ENCODE results near the gene CNTN5.

Gene CNTN5

GRCh38 chr11:99535406-99535805 is 514.7 kb downstream of the CNTN5 start:
- Mint-ChIP-seq H3K4me1 (no peaks in the 10 kb centered on the region), H3K9me3 (peaks cover 6 to 27% of the 10 kb centered on the region in 2 donors), H3K27me3 (no peaks in the 10 kb centered on the region), H3K27ac (no peak overlapping the region), H3K4me3 (no peak overlapping the region)
- DNase-seq (no peak), ATAC-seq (no peak)

DNA sequence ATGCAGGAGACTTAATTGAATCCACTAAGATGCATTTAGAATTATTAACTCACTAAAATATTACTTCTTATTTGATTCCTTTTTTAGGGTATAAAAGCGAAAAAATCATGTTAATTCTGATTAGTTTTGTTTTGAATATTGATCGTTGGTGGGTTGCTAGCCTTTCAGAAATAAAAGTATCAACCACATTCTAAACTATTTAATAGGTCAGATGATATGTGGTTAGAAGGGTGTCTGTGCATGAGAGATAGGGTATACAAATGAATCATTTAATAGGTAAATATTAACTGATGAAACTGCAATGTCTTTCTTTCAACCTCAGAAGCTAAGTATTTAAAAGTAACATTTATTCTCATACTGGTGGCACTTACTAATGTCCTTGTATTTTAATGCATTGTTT is 515.1 kb downstream of the CNTN5 start:
- ATAC-seq (no peak), DNase-seq (no peak)
- no peaks in the 10 kb centered on the region for H3K4me1 Mint-ChIP-seq
- peaks cover 6 to 23% of the 10 kb centered on the region in 2 donors for H3K9me3 Mint-ChIP-seq
- H3K27me3 Mint-ChIP-seq = no peaks in the 10 kb centered on the region
- H3K27ac Mint-ChIP-seq = no peak overlapping the region
- no peak overlapping the region for H3K4me3 Mint-ChIP-seq

- H3K4me1 Mint-ChIP-seq = no peaks in the 10 kb centered on the region
- H3K27ac Mint-ChIP-seq = no peak overlapping the region
- no peaks in the 10 kb centered on the region for H3K27me3 Mint-ChIP-seq
- peaks cover 6 to 13% of the 10 kb centered on the region in 2 donors for H3K9me3 Mint-ChIP-seq
- DNase-seq (no peak), ATAC-seq (no peak)
- H3K4me3 Mint-ChIP-seq = no peak overlapping the region
These were observed 516.9 kb downstream of the CNTN5 start for GRCh38 chr11:99537681-99538080.

DNA sequence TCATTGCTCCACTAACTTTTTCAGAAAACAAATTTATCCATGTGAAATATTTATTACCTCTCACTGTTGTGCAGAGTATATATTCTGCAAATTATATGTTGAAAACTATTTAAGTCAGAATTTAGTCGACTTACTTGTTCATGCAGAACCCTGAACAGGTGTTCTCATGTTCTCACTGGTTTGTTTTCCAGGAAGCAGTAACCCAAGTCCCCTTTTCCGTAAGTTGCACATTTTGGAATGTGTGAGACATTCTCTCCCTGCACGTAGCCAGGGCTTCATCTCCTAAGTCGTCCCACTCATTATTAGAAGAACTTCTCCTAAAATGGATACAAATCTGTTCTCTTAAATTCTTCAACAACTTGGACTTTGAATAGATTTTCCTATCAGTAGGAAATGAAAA is 524.9 kb downstream of the CNTN5 start:
- H3K4me3 Mint-ChIP-seq = no peak overlapping the region
- no peaks in the 10 kb centered on the region for H3K27me3 Mint-ChIP-seq
- H3K27ac Mint-ChIP-seq = no peak overlapping the region
- no peaks in the 10 kb centered on the region for H3K4me1 Mint-ChIP-seq
- no peak for ATAC-seq
- H3K9me3 Mint-ChIP-seq = peaks cover 7 to 11% of the 10 kb centered on the region in 2 donors
- no peak for DNase-seq

DNA sequence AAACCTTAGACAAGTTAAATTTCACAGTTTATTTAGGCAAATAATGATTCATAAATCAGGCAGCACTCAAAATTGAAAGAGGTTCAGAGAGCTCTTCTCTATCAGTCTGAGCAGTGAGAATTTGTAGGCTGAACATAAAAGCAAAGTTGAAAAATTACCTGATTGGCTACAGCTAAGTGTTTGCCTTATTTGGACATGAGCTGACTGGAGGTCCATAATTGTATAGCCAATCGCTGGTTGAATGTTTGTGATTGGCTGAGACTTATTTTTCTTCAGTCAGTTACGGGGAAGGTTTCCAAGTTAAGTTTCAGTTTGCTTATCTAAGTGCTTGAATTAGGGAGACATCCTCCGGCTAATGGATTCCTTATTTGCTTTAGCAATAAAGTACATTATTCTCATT is 527.5 kb downstream of the CNTN5 start:
- Mint-ChIP-seq H3K27me3 (no peaks in the 10 kb centered on the region), H3K4me3 (no peak overlapping the region), H3K27ac (no peak overlapping the region), H3K9me3 (peaks cover 7 to 11% of the 10 kb centered on the region in 2 donors), H3K4me1 (no peaks in the 10 kb centered on the region)
- no peak for DNase-seq
- no peak for ATAC-seq

- H3K9me3 Mint-ChIP-seq = no peaks in the 10 kb centered on the region
- ATAC-seq (no peak), DNase-seq (no peak)
- no peaks in the 10 kb centered on the region for H3K27me3 Mint-ChIP-seq
- no peak overlapping the region for H3K4me3 Mint-ChIP-seq
- no peaks in the 10 kb centered on the region for H3K4me1 Mint-ChIP-seq
- no peak overlapping the region for H3K27ac Mint-ChIP-seq
These were observed 533.6 kb downstream of the CNTN5 start for GRCh38 chr11:99554232-99554903.

DNA sequence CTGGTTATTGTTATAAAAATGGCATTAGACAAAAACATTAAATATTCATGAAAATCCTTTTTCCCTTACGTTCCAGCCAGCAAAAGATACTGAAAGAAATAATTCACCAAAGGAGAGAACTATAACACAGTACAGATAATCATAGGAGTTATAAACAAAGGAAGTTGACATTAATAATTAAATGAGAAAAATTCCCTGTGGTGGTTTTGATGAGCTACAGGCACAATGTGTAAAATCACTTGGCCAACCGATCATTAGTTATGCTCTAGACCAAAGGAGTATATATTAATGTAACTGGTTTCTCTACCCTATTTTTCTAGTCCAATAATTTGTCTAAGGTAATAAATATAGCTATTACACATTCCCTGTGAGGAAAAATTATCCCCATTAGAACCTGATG is 534.7 kb downstream of the CNTN5 start:
- Mint-ChIP-seq H3K4me1 (no peaks in the 10 kb centered on the region), H3K27ac (no peak overlapping the region), H3K9me3 (no peaks in the 10 kb centered on the region), H3K4me3 (no peak overlapping the region), H3K27me3 (no peaks in the 10 kb centered on the region)
- no peak for DNase-seq
- no peak for ATAC-seq

- H3K4me3 Mint-ChIP-seq = no peak overlapping the region
- no peak for ATAC-seq
- H3K9me3 Mint-ChIP-seq = peaks cover 4 to 5% of the 10 kb centered on the region in 2 donors
- no peak for DNase-seq
- no peaks in the 10 kb centered on the region for H3K27me3 Mint-ChIP-seq
- no peak overlapping the region for H3K27ac Mint-ChIP-seq
- H3K4me1 Mint-ChIP-seq = no peaks in the 10 kb centered on the region
These were observed 544.6 kb downstream of the CNTN5 start for GRCh38 chr11:99565333-99565732.

DNA sequence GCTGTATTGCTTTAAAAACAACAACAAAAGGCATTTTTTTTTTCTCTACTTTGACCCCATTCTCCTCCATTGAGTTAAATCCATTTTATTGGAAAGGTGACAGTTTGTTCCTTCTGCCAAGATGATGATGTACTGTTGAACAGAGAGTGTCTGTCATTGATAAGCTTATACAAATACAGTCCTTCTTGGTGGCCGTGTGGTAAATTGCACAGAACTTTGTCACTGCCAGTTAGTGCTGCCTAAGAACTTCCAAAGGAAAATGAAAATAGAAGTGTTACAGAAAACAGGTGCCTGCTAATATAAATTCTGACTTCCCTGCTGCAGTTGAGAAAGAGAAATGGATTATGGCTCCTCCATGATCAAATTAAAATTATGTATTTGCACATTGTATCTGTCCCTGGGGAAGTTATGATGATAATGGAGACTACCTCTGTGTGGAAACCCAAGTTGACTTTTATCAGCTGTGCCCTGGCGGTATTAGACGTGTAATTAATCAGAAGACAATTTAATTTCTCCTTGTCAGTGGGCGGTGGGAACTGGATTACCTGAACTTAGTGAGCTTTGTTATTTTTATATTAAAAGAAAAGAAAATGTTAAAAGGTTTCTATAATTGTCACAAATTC is 546.7 kb downstream of the CNTN5 start:
- peaks cover 0 to 5% of the 10 kb centered on the region in 2 donors for H3K9me3 Mint-ChIP-seq
- no peak for DNase-seq
- H3K27ac Mint-ChIP-seq = no peak overlapping the region
- ATAC-seq = no peak
- H3K4me1 Mint-ChIP-seq = no peaks in the 10 kb centered on the region
- H3K4me3 Mint-ChIP-seq = no peak overlapping the region
- H3K27me3 Mint-ChIP-seq = no peaks in the 10 kb centered on the region

GRCh38 chr11:99568808-99569207 is 548.1 kb downstream of the CNTN5 start:
- Mint-ChIP-seq H3K4me3 (no peak overlapping the region), H3K27ac (no peak overlapping the region), H3K27me3 (no peaks in the 10 kb centered on the region), H3K4me1 (no peaks in the 10 kb centered on the region), H3K9me3 (peaks cover 0 to 5% of the 10 kb centered on the region in 2 donors)
- ATAC-seq = no peak
- DNase-seq = no peak

DNA sequence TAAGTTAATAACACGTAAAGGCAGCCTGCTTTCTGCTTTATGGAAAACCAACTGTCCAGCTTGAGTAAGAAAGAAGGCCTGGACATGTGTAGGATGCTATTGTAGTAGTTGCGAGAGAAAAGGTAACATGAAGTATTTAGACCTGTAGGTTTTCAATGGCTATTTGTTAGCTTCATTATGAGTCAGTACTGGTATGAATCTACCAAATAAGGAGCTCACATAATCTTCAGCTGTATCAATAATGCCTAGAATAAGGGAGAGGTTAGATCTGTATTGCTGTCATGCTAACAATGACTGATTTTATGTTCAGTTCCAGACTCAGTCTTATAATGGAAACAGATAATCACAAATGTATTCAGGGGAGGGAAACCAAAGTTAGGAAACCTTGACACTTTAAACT is 550.3 kb downstream of the CNTN5 start:
- no peaks in the 10 kb centered on the region for H3K4me1 Mint-ChIP-seq
- ATAC-seq (no peak), DNase-seq (no peak)
- peaks cover 12 to 19% of the 10 kb centered on the region in 2 donors for H3K9me3 Mint-ChIP-seq
- H3K27ac Mint-ChIP-seq = no peak overlapping the region
- H3K27me3 Mint-ChIP-seq = no peaks in the 10 kb centered on the region
- H3K4me3 Mint-ChIP-seq = no peak overlapping the region

DNA sequence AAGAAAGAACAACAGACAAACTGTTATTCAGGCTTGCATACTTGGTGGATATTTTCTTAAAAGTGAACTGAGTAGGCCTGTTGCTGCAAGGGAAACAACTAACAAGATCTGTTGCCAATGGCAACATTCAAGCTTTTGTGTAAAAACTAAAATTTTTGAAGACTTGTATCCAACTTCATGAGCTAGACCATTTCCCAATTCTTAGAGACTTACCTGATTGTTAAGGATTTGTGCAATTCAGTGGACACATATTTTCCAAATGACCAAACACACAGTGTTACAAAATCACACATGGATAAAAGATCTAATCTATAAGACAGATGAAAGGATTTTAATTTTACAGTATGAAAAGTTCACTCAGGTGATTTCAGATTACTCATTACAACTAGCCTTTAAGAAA is 564.1 kb downstream of the CNTN5 start:
- no peak for DNase-seq
- no peak for ATAC-seq
- Mint-ChIP-seq H3K27ac (no peak overlapping the region), H3K4me1 (no peaks in the 10 kb centered on the region), H3K27me3 (no peaks in the 10 kb centered on the region), H3K9me3 (peaks cover 0 to 9% of the 10 kb centered on the region in 2 donors), H3K4me3 (no peak overlapping the region)

DNA sequence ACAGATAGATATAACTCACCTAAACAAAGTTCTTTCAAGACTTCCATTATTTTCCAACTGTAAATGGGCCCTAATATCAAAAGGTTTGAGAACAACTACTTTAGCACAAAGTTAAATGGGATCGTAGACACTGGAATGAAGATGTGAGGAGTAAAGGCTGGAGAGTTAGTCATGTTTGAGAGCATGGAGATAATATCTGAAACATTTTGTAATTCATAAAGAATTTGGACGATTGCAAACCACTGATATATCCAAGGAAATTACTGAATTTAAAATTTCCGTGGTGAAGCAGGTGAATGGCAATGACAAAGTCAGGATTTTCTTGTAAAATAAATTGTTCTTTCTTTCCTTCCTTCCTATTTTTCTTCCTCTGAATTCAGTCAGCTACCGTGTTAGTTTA is 564.9 kb downstream of the CNTN5 start:
- H3K9me3 Mint-ChIP-seq = peaks cover 0 to 12% of the 10 kb centered on the region in 2 donors
- no peak overlapping the region for H3K4me3 Mint-ChIP-seq
- no peaks in the 10 kb centered on the region for H3K27me3 Mint-ChIP-seq
- no peaks in the 10 kb centered on the region for H3K4me1 Mint-ChIP-seq
- no peak for DNase-seq
- H3K27ac Mint-ChIP-seq = no peak overlapping the region
- ATAC-seq = no peak

GRCh38 chr11:99589771-99590170 is 569.0 kb downstream of the CNTN5 start:
- no peak overlapping the region for H3K27ac Mint-ChIP-seq
- no peak for ATAC-seq
- no peak overlapping the region for H3K4me3 Mint-ChIP-seq
- no peaks in the 10 kb centered on the region for H3K4me1 Mint-ChIP-seq
- no peaks in the 10 kb centered on the region for H3K27me3 Mint-ChIP-seq
- peaks cover 0 to 9% of the 10 kb centered on the region in 2 donors for H3K9me3 Mint-ChIP-seq
- DNase-seq = no peak

- H3K4me1 Mint-ChIP-seq = no peaks in the 10 kb centered on the region
- ATAC-seq (no peak), DNase-seq (no peak)
- H3K4me3 Mint-ChIP-seq = no peak overlapping the region
- peaks cover 0 to 9% of the 10 kb centered on the region in 2 donors for H3K9me3 Mint-ChIP-seq
- no peak overlapping the region for H3K27ac Mint-ChIP-seq
- H3K27me3 Mint-ChIP-seq = no peaks in the 10 kb centered on the region
These were observed 571.5 kb downstream of the CNTN5 start for GRCh38 chr11:99592266-99592665.

- DNase-seq = no peak
- no peak for ATAC-seq
- Mint-ChIP-seq H3K27me3 (no peaks in the 10 kb centered on the region), H3K4me1 (no peaks in the 10 kb centered on the region), H3K4me3 (no peak overlapping the region), H3K9me3 (peaks cover 0 to 11% of the 10 kb centered on the region in 2 donors), H3K27ac (no peak overlapping the region)
These were observed 572.4 kb downstream of the CNTN5 start for GRCh38 chr11:99593197-99593596.

- Mint-ChIP-seq H3K27me3 (no peaks in the 10 kb centered on the region), H3K4me3 (no peak overlapping the region), H3K9me3 (peaks cover 0 to 12% of the 10 kb centered on the region in 2 donors), H3K27ac (no peak overlapping the region), H3K4me1 (no peaks in the 10 kb centered on the region)
- no peak for DNase-seq
- ATAC-seq = no peak
These were observed 580.4 kb downstream of the CNTN5 start for GRCh38 chr11:99601179-99601578.
